MM.1S (cell line): ENCODE results near the gene NRGN.

ENCODE experiments used
- DNase-seq: peaks from one replicate; pipeline ENCODE4 v3.0.0-alpha.2; 2015
- H2AFZ ChIP-seq: fragments of 300-600 bp; sonication (generic); 2 replicates; pipeline ENCODE4 v1.6.0; 2016; ENCODE audit warnings: antibody characterized with exemption, low read length
- H3F3A ChIP-seq: fragments of 300-600 bp; sonication (generic); 2 replicates; pipeline ENCODE4 v1.6.1; 2016; ENCODE audit warnings: mild to moderate bottlenecking, antibody characterized with exemption, low read length, moderate library complexity, mixed read lengths; ENCODE audit not compliant: insufficient read depth
- H3K27ac ChIP-seq: fragments of 300-600 bp; sonication (generic); 2 replicates; pipeline ENCODE4 v1.5.1; 2016; ENCODE audit warnings: mild to moderate bottlenecking, low read length
- H3K27me3 ChIP-seq: fragments of 300-600 bp; sonication (generic); replicated peaks from 2 replicates; pipeline ENCODE4 v1.6.0; 2016; ENCODE audit warnings: low read length; ENCODE audit not compliant: insufficient read depth
- H3K36me3 ChIP-seq: fragments of 300-600 bp; sonication (generic); replicated peaks from 2 replicates; pipeline ENCODE4 v1.6.1; 2016; ENCODE audit warnings: mild to moderate bottlenecking, low read length, mixed read lengths; ENCODE audit not compliant: insufficient read depth
- H3K4me1 ChIP-seq: fragments of 300-600 bp; sonication (generic); 2 replicates; pipeline ENCODE4 v1.6.1; 2016; ENCODE audit warnings: low read length, mixed read lengths
- H3K4me2 ChIP-seq: fragments of 300-600 bp; sonication (generic); 2 replicates; pipeline ENCODE4 v1.6.0; 2016; ENCODE audit warnings: low read depth, low read length
- H3K4me3 ChIP-seq: fragments of 300-600 bp; sonication (generic); 2 replicates; pipeline ENCODE4 v1.5.1; 2016; ENCODE audit warnings: low read length, mixed read lengths
- H3K79me2 ChIP-seq: fragments of 300-600 bp; sonication (generic); 2 replicates; pipeline ENCODE4 v1.6.1; 2016; ENCODE audit warnings: mixed run types, low read length, mixed read lengths
- H3K9ac ChIP-seq: fragments of 300-600 bp; sonication (generic); 2 replicates; pipeline ENCODE4 v1.6.1; 2016; ENCODE audit warnings: low read length, mixed read lengths
- H3K9me2 ChIP-seq: fragments of 300-600 bp; sonication (generic); replicated peaks from 2 replicates; pipeline ENCODE4 v1.6.1; 2016; ENCODE audit warnings: mild to moderate bottlenecking, low read length, mixed read lengths; ENCODE audit not compliant: insufficient read depth
- H3K9me3 ChIP-seq: fragments of 300-600 bp; sonication (generic); replicated peaks from 2 replicates; pipeline ENCODE4 v1.6.1; 2016; ENCODE audit warnings: mild to moderate bottlenecking, low read length, mixed read lengths; ENCODE audit not compliant: insufficient read depth
- H4K20me1 ChIP-seq: fragments of 300-600 bp; sonication (generic); 2 replicates; pipeline ENCODE4 v1.6.1; 2016; ENCODE audit warnings: mild to moderate bottlenecking, low read length, moderate library complexity, mixed read lengths; ENCODE audit not compliant: insufficient read depth
- CTCF ChIP-seq: fragments of 300-600 bp; sonication (generic); IDR thresholded peaks from 2 replicates; pipeline ENCODE4 v1.5.1; 2016; ENCODE audit warnings: antibody characterized with exemption, low read length, mixed read lengths
- EZH2 ChIP-seq: fragments of 300-600 bp; sonication (generic); optimal IDR thresholded peaks from 2 replicates; pipeline ENCODE3; 2017; ENCODE audit warnings: low read depth, mild to moderate bottlenecking, antibody characterized with exemption, low read length, mixed read lengths
- EZH2phosphoT487 ChIP-seq: fragments of 300-600 bp; sonication (generic); IDR thresholded peaks from 2 replicates; pipeline ENCODE4 v1.6.1; 2018; ENCODE audit warnings: antibody characterized with exemption, low read length

NRGN gene

DNA sequence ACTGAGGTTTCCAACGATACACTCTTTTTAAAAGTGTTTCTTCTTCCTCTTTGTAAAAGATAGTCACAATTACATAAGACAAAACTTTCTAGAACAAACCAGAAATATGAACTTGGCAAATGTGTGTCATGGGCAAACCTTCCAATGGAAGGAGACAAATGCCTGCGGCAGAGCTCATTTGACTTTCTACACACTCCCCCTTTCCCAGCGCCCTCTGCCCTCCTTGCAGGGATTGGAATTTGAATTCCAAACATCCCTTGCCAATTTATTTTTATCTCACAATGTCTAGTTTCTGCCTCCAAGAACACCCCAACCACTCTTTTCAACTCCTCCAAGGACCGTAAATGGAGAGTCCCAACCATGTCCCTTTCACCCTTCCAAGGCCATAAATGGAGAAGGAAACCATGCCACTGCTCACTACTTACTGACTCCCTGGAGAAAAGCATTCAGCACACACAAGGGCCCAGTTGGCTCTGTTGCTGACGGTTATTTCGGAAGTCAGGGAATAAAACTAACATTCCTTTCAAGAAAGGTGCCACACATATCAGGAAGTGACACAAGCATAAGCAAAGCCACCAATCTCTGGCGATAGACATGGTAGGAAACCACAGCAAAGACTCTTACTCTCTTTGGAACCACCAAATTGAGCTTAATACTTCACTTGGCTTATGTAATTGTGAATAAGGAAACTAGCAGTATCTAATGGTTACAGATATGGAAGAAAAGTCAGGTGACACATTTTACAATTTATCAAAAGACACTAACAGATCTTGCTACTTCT, 37.3 kb downstream of the NRGN start:
- Histone ChIP-seq H3F3A (no peaks in the 10 kb centered on the region; the same call in 1 of the 2 replicates), H3K9me3 (no peaks in the 10 kb centered on the region), H3K79me2 (no peaks in the 10 kb centered on the region; the same call in 1 of the 2 replicates), H3K9me2 (no peaks in the 10 kb centered on the region), H3K9ac (no peak overlapping the region), H3K27ac (no peak overlapping the region), H3K27me3 (no peaks in the 10 kb centered on the region), H3K36me3 (no peaks in the 10 kb centered on the region), H3K4me2 (no peak overlapping the region), H3K4me3 (no peak overlapping the region), H3K4me1 (no peaks in the 10 kb centered on the region), H2AFZ (no peak overlapping the region), H4K20me1 (no peaks in the 10 kb centered on the region)
- DNase-seq: no peak
- no peak for TF ChIP-seq EZH2phosphoT487
- no peak for TF ChIP-seq EZH2
- no peak for TF ChIP-seq CTCF

DNA sequence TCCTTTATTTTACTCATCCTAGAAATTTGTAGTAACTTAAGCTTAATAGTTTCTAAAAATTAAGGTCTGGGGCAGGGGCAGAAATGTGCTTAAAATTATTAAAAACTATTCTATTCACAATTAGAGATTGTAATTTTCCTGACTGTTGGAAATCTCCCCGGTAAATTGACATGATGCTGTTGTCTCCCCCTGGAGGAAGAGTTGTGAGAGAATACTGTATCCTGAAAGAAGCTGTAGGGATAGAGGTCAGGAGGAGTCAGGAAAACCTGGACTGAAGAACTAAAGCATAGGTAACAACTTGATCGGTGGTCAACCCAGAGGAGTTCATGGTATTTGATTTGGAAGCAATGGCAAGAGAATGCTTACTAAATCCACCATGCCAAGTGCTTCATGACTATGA, 38.5 kb downstream of the NRGN start:
- no peaks in the 10 kb centered on the region; the same call in 1 of the 2 replicates for H3F3A ChIP-seq
- H3K9ac ChIP-seq: no peak overlapping the region
- no peaks in the 10 kb centered on the region for H3K9me3 ChIP-seq
- no peak overlapping the region for H3K4me3 ChIP-seq
- no peaks in the 10 kb centered on the region for H3K36me3 ChIP-seq
- no peak overlapping the region for H2AFZ ChIP-seq
- H3K9me2 ChIP-seq: no peaks in the 10 kb centered on the region
- H3K4me1 ChIP-seq: no peaks in the 10 kb centered on the region
- no peaks in the 10 kb centered on the region for H4K20me1 ChIP-seq
- no peaks in the 10 kb centered on the region; the same call in 1 of the 2 replicates for H3K79me2 ChIP-seq
- TF ChIP-seq CTCF (no peak), EZH2 (no peak), EZH2phosphoT487 (no peak)
- no peak overlapping the region for H3K4me2 ChIP-seq
- no peak for DNase-seq
- H3K27me3 ChIP-seq: no peaks in the 10 kb centered on the region
- H3K27ac ChIP-seq: no peak overlapping the region

GRCh38 chr11:124779568-124779967, 39.8 kb downstream of the NRGN start:
- H3K79me2 ChIP-seq: no peaks in the 10 kb centered on the region; the same call in 1 of the 2 replicates
- H3K9ac ChIP-seq: no peak overlapping the region
- H3K27ac ChIP-seq: no peak overlapping the region
- no peak overlapping the region for H3K4me2 ChIP-seq
- DNase-seq: no peak
- H3K4me3 ChIP-seq: no peak overlapping the region
- no peak overlapping the region for H2AFZ ChIP-seq
- H3K9me3 ChIP-seq: no peaks in the 10 kb centered on the region
- no peaks in the 10 kb centered on the region; the same call in 1 of the 2 replicates for H4K20me1 ChIP-seq
- H3K27me3 ChIP-seq: no peaks in the 10 kb centered on the region
- H3F3A ChIP-seq: peaks cover 5% of the 10 kb centered on the region; the same call in 1 of the 2 replicates
- peaks cover 10% of the 10 kb centered on the region for H3K4me1 ChIP-seq
- TF ChIP-seq EZH2phosphoT487 (no peak), EZH2 (no peak), CTCF (no peak)
- no peaks in the 10 kb centered on the region for H3K9me2 ChIP-seq
- no peaks in the 10 kb centered on the region for H3K36me3 ChIP-seq
